GM12865 (cell line): Measurements from ENCODE around the gene FLVCR1.
"Not testable (repeated sequence)": the region's sequence is repeated elsewhere in the genome, so short reads cannot be mapped to it uniquely, and the experiment has no call there.

Source experiments
- DNase-seq: peaks from one replicate; pipeline ENCODE4 v3.0.0; 2010; ENCODE audit warnings: low read depth
- H3K4me3 ChIP-seq: 2 replicates; pipeline ENCODE4 v1.5.1; 2011; ENCODE audit warnings: mild to moderate bottlenecking, low read depth, low read length, control low read depth
- CTCF ChIP-seq: IDR thresholded peaks from 2 replicates; pipeline ENCODE4 v1.5.1; 2011; ENCODE audit warnings: low read length, control low read depth, low read depth, inconsistent platforms; ENCODE audit not compliant: insufficient read depth; ENCODE audit errors: missing control alignments

FLVCR1 gene

GRCh38 chr1:212824201-212824600 is 33.9 kb upstream of the FLVCR1 start:
- H3K4me3 ChIP-seq: no peak overlapping the region
- DNase-seq: no peak
- TF ChIP-seq CTCF: no peak

DNA sequence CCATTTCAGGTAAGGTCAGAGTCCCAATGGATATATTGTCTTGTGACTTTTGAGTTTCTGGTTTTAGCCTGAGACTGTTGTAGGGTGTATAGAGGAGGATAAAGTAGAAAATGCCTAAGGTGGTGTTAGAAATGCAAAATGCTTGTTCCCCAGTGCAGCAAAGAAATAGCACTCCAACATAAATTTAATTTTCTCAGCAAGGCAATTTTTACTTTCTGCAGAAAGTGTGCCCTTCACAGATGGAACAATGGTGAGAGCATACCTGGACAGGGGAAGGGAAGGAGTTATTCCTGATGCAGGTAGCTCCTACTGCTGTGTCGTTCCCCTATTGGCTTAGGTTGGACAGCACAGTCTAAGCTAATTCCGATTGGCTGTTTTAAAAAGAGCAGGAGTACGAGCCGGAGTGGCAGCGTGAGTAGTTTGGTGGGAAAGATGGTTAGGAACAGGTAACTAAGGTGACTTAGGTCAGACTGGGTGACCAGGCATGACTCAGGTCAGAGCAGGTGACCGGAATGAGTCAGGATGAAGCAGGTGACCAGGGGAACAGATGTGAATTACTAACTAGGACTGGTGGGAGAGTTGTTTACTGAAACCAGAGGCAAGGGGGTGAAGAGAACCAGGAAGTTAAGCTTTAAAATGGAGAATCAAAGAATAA is 32.1 kb upstream of the FLVCR1 start:
- TF ChIP-seq CTCF: no peak
- no peak for DNase-seq
- H3K4me3 ChIP-seq: no peak overlapping the region

- DNase-seq: no peak
- TF ChIP-seq CTCF: no peak
- H3K4me3 ChIP-seq: no peak overlapping the region
Observed at GRCh38 chr1:212827171-212827776, 30.8 kb upstream of the FLVCR1 start.

DNA sequence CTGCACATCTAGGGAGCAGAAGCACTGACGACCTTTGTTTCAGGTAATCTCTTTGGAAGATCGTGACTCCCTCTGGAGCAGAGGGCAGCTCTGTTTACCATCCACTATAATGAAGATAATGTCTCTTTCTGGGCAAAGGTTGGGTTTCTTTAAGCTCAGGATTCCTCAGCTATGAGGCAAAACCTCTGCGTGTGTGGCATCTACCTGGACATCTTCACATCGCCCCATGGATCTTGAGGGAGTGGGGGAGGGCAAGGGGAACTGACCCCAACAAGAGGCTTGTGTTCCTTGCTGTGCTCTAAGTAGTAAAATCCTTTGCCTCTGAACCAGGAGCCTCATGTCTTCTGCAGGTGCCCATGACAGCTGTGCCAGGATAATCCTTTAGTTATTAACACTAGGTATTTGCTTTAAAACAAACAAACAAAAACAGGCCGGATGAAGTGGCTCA is 30.2 kb upstream of the FLVCR1 start:
- DNase-seq: no peak
- H3K4me3 ChIP-seq: no peak overlapping the region
- no peak for TF ChIP-seq CTCF

DNA sequence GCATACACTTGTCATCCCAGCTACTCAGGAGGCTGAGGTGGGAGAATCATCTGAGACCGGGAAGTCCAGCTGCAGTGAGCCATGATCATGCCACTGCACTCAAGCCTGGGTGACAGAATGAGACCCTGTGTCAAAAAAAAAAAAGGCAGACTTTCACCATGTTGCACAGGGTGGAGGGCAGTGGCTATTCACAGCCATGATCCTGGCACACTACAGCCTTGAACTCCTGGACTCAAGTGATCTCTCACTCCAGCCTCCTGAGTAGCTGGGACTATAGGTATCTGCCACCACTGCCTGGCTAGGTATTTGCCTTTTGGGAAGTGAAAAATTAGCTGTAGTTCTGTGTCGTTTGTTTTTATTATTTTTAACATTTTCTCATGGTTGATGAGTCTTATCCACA is 29.7 kb upstream of the FLVCR1 start:
- no peak overlapping the region for H3K4me3 ChIP-seq
- no peak for DNase-seq
- no peak for TF ChIP-seq CTCF

DNA sequence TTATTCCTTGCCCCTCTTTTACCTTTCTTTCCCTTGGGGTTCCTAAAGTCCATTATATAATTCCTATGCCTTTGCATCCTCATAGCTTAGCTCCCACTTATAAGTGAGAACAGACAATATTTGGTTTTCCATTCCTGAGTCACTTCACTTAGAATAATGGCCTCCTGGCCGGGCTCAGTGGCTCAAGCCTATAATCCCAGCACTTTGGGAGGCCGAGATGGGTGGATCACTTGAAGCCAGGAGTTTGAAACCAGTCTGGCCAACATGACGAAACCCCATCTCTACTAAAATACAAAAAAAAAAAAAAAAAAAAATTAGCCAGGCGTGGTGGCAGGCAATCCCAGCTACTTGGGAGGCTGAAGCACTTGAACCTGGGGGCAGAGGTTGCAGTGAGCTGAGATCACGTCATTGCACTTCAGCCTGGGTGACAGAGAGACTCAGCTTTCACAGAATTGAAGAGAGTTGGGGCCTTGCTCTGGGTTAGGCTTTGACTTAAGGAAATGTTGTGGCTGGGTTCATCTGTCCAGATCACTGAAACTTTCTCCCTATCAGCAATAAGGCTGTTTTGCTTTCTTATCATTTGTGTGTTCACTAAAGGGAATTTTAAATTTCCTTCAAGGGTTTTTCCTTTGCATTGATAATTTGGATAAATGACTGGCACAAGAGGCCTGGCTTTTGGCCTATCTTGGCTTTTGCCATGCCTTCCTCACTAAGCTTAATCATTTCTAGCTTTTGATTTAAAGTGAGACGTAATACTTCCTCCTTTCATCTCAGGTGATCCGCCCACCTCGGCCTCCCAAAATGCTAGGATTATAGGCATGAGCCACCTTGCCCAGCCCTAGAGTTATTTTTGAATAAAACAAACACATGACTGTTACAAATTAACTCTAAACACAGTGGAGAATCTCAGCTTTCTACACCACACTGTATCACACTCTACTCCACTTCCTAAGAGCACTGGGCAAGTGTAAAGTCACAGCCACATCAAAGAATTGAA is 24.6 kb upstream of the FLVCR1 start:
- peak; percentile 36 for DNase-seq
- not testable (repeated sequence) for H3K4me3 ChIP-seq

- no peak for TF ChIP-seq CTCF
- no peak for DNase-seq
- no peak overlapping the region for H3K4me3 ChIP-seq
Observed at GRCh38 chr1:212838145-212838544, 19.9 kb upstream of the FLVCR1 start.

GRCh38 chr1:212844521-212844920 is 13.6 kb upstream of the FLVCR1 start:
- not testable (repeated sequence) for DNase-seq, H3K4me3 ChIP-seq
